Urinary bladder (tissue), 4 donors: ENCODE measurements around the gene OR2J2. TPM values are rescaled to one million over a fixed set of nuclear protein-coding genes. Genes with fewer than 3 reads are reported as not detected.
"Not testable (repeated sequence)": the region's sequence is repeated elsewhere in the genome, so short reads cannot be mapped to it uniquely, and the experiment has no call there.

ENCODE experiments used
- DNase-seq: peaks from one replicate; pipeline ENCODE4 v3.0.0-alpha.2; 2015; ENCODE audit errors: extremely low spot score
- H3K27ac ChIP-seq: one replicate; pipeline ENCODE4 v1.5.1; 2013; ENCODE audit warnings: low read depth, mild to moderate bottlenecking, moderate library complexity
- H3K36me3 ChIP-seq: one replicate; pipeline ENCODE4 v1.6.1; 2013; ENCODE audit warnings: mild to moderate bottlenecking, moderate library complexity; ENCODE audit not compliant: insufficient read depth
- H3K4me1 ChIP-seq: one replicate; pipeline ENCODE4 v1.6.1; 2013; ENCODE audit warnings: mild to moderate bottlenecking, moderate library complexity; ENCODE audit not compliant: insufficient read depth
- H3K4me3 ChIP-seq: one replicate; pipeline ENCODE4 v1.5.1; 2013; ENCODE audit warnings: low read depth, low read length
- WGBS: extraction: QIAGEN DNeasy Blood & Tissue Kit; methylation state at CpG from one replicate; pipeline ENCODE4 v1.1.7; 2013; 5-methylcytosine and 5-hydroxymethylcytosine counted together
- polyA plus RNA-seq: library from polyadenylated mRNA; stranded (reverse); fragments of 200-250 nt; gene quantifications from one replicate; pipeline ENCODE4 v1.2.3, GENCODE V29; 2013
- total RNA-seq: library from RNA; depleted of rRNA; stranded (reverse); fragments of >200 nt; gene quantifications from one replicate; pipeline ENCODE4 v1.2.3, GENCODE V29; 2014
- donor health status: healthy with polysubstance abuse.
- donor health status: healthy.

The OR2J2 gene
- total and polyA plus RNA-seq, 2 donors = not detected

- Histone ChIP-seq H3K27ac (no peak overlapping the region), H3K4me3 (no peak overlapping the region), H3K4me1 (no peaks in the 10 kb centered on the region), H3K36me3 (no peaks in the 10 kb centered on the region)
- DNase-seq = no peak
- 57% methylated on average over 1 of the region's 1 CpG for WGBS
Observed at GRCh38 chr6:29171736-29172135, 1.0 kb downstream of the OR2J2 start.

GRCh38 chr6:29183594-29183993, 12.9 kb downstream of the OR2J2 start:
- H3K4me1 ChIP-seq = no peaks in the 10 kb centered on the region
- no peak for DNase-seq
- H3K36me3 ChIP-seq = no peaks in the 10 kb centered on the region
- no peak overlapping the region for H3K27ac ChIP-seq
- WGBS = 81% methylated on average over 1 of the region's 1 CpG
- no peak overlapping the region for H3K4me3 ChIP-seq

DNA sequence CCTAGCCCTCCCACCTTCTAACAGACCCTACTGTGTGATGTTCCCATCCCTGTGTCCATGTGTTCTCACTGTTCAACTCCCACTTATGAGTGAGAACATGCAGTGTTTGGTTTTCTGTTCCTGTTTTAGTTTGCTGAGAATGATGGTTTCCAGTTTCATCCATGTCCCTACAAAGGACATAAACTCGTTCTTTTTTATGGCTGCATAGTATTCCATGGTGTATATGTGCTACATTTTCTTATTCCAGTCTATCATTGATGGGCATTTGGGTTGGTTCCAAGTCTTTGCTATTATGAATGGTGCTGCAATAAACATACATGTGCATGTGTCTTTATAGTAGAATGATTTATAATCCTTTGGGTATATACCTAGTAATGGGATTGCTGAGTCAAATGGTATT, 18.0 kb downstream of the OR2J2 start:
- WGBS = 42% methylated on average over 1 of the region's 1 CpG
- DNase-seq, H3K4me1 ChIP-seq: not testable (repeated sequence)

GRCh38 chr6:29200767-29201662, 30.3 kb downstream of the OR2J2 start:
- no peak for DNase-seq
- H3K27ac ChIP-seq = no peak overlapping the region
- WGBS = 80% methylated on average over 22 of the region's 22 CpGs
- no peak overlapping the region for H3K4me3 ChIP-seq
- H3K36me3 ChIP-seq = no peaks in the 10 kb centered on the region
- H3K4me1 ChIP-seq = no peaks in the 10 kb centered on the region

More for the DNA sequence above, 18.0 kb downstream of the OR2J2 start:
- not testable (repeated sequence) for H3K4me3 ChIP-seq, H3K36me3 ChIP-seq, H3K27ac ChIP-seq

- no peaks in the 10 kb centered on the region for H3K36me3 ChIP-seq
- no peak for DNase-seq
- no peak overlapping the region for H3K27ac ChIP-seq
- 89% methylated on average over 3 of the region's 3 CpGs for WGBS
- H3K4me3 ChIP-seq = no peak overlapping the region
- H3K4me1 ChIP-seq = no peaks in the 10 kb centered on the region
Observed at GRCh38 chr6:29201966-29202365, 31.3 kb downstream of the OR2J2 start.

DNA sequence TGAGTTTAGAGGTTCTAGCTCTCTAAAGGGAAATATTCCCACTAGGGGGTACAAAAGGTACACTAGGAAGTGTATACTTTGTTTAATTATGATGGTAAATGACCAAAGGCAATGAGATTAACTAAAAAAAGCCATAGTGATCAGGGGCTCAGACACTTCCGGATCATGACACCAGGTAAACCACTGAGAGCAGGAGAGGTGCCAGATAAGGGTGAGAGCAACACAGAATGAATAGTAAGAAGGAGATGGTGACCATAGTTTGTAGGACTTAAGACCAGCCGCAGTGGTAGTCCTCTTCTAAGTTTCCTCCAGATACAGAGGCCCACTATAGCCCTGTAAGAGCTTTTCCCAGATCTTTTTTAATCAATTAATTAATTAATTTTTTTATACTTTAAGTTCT, 40.8 kb downstream of the OR2J2 start:
- Histone ChIP-seq H3K4me3 (no peak overlapping the region), H3K27ac (no peak overlapping the region), H3K36me3 (no peaks in the 10 kb centered on the region), H3K4me1 (no peaks in the 10 kb centered on the region)
- no peak for DNase-seq
- WGBS = 87% methylated on average over 2 of the region's 2 CpGs

GRCh38 chr6:29216528-29216927, 45.8 kb downstream of the OR2J2 start:
- H3K4me1 ChIP-seq = no peaks in the 10 kb centered on the region
- no peaks in the 10 kb centered on the region for H3K36me3 ChIP-seq
- DNase-seq = no peak
- no peak overlapping the region for H3K4me3 ChIP-seq
- no peak overlapping the region for H3K27ac ChIP-seq

- not testable (repeated sequence) for DNase-seq, H3K36me3 ChIP-seq, H3K27ac ChIP-seq, H3K4me3 ChIP-seq, H3K4me1 ChIP-seq
- 42% methylated on average over 2 of the region's 2 CpGs for WGBS
Observed at GRCh38 chr6:29217242-29217641, 46.5 kb downstream of the OR2J2 start.

GRCh38 chr6:29218056-29218455, 47.3 kb downstream of the OR2J2 start:
- WGBS = 50% methylated on average over 1 of the region's 1 CpG
- not testable (repeated sequence) for H3K27ac ChIP-seq, H3K36me3 ChIP-seq, H3K4me1 ChIP-seq, H3K4me3 ChIP-seq, DNase-seq

Other genes with a start within 250 kb of the OR2J2 start
- gene TRIM27, start 246.9 kb upstream of the OR2J2 start, total RNA-seq = 73.3 TPM
- 35.0 TPM for gene TRIM27, start 246.9 kb upstream of the OR2J2 start, polyA plus RNA-seq
- 3.2 TPM for gene ZNF311, start 165.6 kb upstream of the OR2J2 start, total RNA-seq
- 1.3 TPM for gene ZNF311, start 165.6 kb upstream of the OR2J2 start, polyA plus RNA-seq
- not detected for gene OR2W1, start 125.7 kb upstream of the OR2J2 start, total RNA-seq
- gene OR2W1, start 125.7 kb upstream of the OR2J2 start, polyA plus RNA-seq = not detected
- not detected for gene OR2B3, start 83.6 kb upstream of the OR2J2 start, total RNA-seq
- gene OR2B3, start 83.6 kb upstream of the OR2J2 start, polyA plus RNA-seq = not detected
- not detected for gene OR2J1, start 71.4 kb upstream of the OR2J2 start, total RNA-seq
- not detected for gene OR2J1, start 71.4 kb upstream of the OR2J2 start, polyA plus RNA-seq
- not detected for gene OR2J3, start 62.8 kb upstream of the OR2J2 start, total RNA-seq
- gene OR2J3, start 62.8 kb upstream of the OR2J2 start, polyA plus RNA-seq = not detected
- not detected for gene OR14J1, start 130.8 kb downstream of the OR2J2 start, total RNA-seq
- not detected for gene OR14J1, start 130.8 kb downstream of the OR2J2 start, polyA plus RNA-seq
- not detected for gene OR5V1, start 198.0 kb downstream of the OR2J2 start, total RNA-seq
- gene OR5V1, start 198.0 kb downstream of the OR2J2 start, polyA plus RNA-seq = not detected
- not detected for gene OR12D3, start 204.4 kb downstream of the OR2J2 start, total RNA-seq
- gene OR12D3, start 204.4 kb downstream of the OR2J2 start, polyA plus RNA-seq = not detected
- not detected for gene OR12D2, start 224.7 kb downstream of the OR2J2 start, total RNA-seq
- gene OR12D2, start 224.7 kb downstream of the OR2J2 start, polyA plus RNA-seq = not detected
- not detected for gene OR12D1, start 244.0 kb downstream of the OR2J2 start, total RNA-seq
- not detected for gene OR12D1, start 244.0 kb downstream of the OR2J2 start, polyA plus RNA-seq